Esophagus squamous epithelium (tissue), 4 donors: Measurements from ENCODE around the gene ZNF385B.

Experiments used
- CTCF ChIP-seq, 6 experiments: fragments of 450-650 bp in 4 of 6; fragments of 200-600 bp in 2 of 6; sonication (generic) in 2 of 6; IDR thresholded peaks; one replicate each; pipeline ENCODE4 v1.5.1; 2016 to 2019; ENCODE audit warnings: antibody characterized with exemption in 6 of 6, mild to moderate bottlenecking in 4 of 6, moderate library complexity in 4 of 6
- POLR2A ChIP-seq, 4 donors: fragments of 450-650 bp; IDR thresholded peaks; one replicate each; pipeline ENCODE4 v1.6.1; 2017; ENCODE audit warnings: antibody characterized with exemption in 4 of 4, mild to moderate bottlenecking in 4 of 4, moderate library complexity in 3 of 4

- TF ChIP-seq CTCF (IDR thresholded peaks at IDR 0.05) (no peak), POLR2A (IDR thresholded peaks at IDR 0.05) (no peak)
Observed at GRCh38 chr2:179692043-179692442, 169.4 kb downstream of the ZNF385B start.
